HG02884 (cell line): ENCODE measurements around the gene SPPL2C.

Source experiments
- ATAC-seq: cut with Tn5 transposase; IDR thresholded peaks from one replicate; pipeline ENCODE4 v1.9.1; 2021; ENCODE audit warnings: mild to moderate bottlenecking, moderate library complexity; ENCODE audit not compliant: unreplicated experiment

Gene SPPL2C

DNA sequence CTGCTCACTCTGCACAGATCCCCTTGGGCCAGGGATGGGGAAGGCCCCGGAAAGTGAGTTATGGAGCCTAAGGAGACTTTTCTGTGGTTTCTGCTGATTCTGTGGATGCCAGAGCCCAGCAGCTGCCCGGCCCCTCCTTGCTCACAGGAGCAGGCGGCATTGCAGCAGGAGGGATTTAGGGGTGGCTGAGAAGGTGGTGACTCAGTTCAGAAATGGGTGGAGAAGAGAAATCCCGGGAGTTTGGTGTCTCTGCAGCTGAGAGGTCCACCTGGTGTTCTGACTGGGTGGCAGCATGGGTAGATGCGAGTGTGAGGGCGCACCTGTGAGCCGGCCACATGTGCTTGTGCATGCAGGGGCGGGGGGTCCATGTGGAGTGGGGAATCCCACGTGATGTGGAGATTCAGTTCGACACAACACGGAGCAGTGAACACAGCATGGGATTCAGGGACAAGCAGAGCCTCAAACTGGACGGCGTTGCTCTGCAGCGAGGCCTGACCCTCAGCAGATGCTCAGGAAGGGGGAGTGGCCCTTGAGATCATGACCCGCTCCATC lies 16.0 kb upstream of the SPPL2C start:
- no peak for ATAC-seq

DNA sequence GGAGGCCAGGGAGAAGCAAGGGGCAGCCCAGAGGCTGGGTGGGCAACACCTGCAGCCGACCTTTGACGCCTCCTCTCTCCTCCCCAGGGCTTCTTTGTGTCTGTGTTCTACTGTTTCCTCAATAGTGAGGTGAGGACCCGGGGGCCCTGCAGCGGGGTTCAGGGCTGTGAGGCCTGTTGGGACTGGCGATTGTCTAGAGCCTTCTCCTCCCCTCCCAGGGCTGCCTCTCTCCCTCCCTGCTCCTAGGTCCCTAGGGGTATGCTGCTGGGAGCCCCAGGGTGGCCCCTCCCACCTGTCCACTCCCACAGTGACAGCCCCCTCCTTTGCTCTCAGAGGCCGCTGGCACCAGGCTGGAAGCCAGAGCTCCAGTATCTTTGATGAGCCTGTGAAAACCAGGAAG lies 10.8 kb upstream of the SPPL2C start:
- ATAC-seq: no peak

DNA sequence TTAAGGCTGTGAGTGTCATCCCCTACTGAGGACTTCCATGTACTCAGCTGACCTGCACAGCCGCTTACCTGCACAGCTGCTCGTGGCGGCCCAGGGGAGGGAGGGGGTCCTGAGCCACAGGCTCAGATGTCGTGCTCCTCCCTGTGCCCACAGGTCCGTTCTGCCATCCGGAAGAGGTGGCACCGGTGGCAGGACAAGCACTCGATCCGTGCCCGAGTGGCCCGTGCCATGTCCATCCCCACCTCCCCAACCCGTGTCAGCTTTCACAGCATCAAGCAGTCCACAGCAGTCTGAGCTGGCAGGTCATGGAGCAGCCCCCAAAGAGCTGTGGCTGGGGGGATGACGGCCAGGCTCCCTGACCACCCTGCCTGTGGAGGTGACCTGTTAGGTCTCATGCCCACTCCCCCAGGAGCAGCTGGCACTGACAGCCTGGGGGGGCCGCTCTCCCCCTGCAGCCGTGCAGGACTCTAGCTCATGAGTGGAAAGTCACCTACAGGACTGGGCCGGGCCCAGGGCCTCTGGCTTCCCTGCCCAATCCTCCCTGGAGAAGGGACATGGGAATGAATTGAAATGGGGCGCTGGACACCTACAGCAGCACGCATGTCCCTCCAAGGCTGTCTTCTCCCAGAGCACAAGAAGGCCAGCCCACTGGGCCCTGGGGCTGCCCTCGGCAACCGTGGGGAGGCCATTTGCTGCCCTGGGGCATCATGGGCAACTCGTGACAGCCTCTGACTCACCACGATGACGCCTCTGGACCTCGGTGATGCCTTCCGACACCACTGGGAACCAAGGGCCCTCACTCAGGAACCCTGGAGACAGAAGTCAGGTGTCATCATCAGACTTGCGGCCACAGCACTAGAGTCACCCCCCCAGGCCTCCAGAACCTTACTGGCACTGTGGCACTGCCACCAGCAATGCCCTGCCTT lies 9.9 kb upstream of the SPPL2C start:
- no peak for ATAC-seq

DNA sequence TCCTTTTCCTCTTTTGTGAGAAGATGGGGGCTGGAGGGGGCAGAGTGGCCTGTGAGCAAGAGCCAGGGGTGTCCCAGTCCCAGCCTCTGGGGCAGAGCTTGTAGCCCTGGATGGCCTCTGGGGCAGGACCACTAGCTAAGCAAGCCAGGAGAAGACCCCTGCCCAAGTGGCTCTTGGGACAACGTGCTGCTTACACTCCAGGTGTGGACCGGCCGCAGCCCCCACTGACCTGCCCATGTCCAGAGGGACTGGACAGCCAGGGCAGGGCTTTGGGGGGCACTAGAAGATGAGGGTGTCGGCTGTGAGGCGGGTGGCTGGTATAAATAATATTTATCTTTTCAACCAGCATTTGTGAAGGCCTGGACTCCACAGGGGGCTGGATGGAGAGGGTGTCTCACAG lies 9.2 kb upstream of the SPPL2C start:
- ATAC-seq: no peak

DNA sequence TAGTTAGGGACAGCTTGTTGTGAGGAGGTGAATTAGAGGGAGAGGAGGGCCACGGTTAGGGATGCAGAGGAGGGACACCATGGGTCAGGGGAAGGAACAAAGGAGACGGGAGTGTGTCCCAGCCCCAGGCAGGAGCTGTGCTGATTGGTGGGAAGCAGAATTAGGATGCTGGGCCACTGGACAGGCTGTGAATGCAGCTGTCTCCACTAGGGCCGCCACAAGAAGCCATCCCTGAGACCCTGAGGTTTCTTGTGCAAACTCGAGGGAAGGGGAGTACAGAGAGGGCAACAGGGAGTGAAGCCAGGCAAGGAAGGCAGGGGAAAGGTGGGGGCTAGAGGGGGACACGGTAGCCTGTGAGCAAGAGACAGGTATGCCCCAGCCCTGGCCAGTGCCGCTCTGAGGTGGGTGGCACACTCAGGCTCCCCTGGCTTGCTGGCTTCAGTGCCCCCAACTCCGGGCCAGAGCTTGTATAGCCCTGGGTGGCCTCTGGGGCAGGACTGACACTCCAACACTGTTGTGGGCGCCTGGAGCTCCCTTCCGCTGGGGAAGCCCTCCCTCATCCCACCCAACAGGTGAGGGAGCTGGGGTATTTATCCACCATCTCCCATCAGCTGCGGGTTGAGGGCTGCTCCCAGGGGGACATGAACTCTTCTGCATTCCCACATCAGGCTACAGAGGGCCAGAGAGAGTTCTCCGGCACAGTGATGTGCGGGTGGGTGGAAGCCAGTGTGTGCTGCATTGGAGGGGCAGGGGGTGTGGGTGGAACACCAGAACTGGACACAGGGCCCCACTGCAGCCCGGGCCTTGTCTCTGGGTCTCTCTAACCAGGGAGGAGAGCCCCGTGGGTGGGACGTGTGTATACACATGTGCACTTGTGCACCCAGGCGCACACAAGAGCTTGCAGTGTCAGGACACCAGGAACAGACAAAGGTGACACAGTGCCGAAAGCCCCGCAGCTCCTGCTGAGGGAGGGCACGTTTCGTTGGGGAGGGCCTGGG lies 8.3 kb upstream of the SPPL2C start:
- ATAC-seq: no peak

DNA sequence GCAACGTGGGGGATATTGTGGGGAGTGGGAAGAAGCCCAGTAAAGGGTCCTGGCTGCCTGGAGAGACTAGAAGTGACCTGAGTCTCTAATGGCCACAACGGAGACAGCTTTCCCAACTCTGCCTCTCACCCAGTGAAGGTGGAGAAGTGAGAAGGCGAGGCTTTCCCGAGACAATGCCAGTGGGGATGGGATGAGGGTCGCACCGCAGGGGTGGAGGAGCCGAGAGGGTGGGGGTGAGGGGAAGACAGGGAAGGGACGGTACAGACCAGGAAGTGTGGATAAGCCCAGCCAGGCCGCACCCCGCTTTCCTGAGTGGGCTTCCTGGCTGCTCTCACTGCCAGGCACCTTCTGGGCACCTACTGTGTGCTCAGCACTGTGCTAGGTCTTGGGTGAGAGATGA lies 7.5 kb upstream of the SPPL2C start:
- no peak for ATAC-seq

DNA sequence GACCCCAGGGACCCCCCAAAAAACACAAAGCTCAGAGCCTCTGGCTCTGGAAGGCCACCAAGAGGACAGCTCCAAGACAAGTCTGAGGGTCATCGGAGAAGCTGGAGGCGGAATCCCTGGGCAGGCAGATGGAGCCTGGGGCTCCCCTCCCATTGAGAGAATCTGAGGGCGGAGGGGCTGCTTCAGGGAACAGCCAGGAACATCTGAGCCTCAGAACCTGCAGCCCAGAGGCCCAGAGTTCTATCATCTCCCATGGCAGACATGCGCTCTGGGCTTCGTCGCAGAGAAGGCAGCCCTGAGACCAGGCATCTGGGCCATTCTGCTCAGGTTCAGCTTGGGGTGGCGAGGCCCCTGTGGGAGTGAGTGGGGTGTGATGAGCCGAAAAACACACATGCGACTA lies 7.1 kb upstream of the SPPL2C start:
- ATAC-seq: no peak

DNA sequence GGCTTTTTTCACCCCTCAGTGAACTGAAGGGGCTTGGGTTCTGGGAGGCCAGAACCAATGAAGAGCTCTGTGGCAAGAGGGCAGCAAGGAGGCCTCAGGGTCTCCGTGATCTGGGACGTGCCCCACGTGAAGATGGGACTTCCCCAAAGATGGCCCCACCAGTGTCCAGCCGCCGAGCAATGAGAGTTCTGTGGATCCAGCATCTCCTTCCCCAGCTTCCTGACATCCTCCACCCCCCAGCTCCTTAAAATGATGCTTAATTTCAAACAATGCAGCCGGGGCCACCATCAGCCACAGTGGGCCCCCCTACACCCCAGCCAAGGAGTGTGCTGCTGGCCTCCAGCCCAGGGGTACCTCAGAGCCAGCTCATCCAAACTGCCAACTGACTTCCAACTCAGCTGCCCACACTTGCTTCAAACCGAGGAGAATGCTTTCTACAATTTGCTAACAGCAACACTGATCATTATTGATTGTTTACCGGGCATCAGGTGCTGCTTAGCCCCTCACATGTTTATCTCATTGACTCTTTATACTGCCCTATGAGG lies 5.9 kb upstream of the SPPL2C start:
- ATAC-seq: no peak

DNA sequence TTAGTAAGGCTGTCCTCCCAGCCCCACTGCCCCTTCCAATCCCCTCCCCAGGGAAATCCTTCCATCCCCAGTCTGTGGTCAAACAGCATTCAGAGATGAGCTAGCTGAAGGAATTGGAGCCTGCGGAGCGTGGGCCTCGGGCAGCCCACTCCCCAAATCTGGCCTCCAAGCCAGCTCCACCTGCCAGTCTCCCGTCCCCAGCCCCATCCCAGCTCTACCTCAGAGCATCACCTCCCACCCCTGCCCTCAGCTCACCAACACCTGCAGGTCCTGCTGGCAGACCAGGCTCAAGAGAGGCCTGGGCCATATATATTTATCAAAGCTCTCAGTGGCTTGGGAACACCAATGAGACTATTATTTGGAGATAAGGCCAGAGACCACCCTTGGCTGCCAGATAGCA lies 5.2 kb upstream of the SPPL2C start:
- no peak for ATAC-seq

DNA sequence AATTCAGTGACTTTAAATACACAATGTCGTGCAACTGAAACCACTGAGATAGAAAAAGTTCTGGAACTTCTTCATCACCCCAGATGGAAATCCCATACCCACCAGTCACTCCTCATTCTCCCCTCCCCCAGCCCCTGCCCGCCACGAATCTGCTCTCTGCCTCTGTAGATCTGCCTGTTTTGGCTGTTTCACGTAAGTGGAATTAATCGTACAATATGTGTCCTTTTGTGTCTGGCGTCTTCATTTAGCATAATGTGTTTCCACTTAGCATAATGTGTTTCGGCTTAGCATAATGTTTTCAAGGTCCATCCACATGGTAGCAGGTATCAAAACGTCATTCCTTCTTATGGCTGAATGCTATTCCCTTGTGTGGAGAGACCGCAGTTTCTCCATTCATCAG lies 3.5 kb upstream of the SPPL2C start:
- no peak for ATAC-seq

DNA sequence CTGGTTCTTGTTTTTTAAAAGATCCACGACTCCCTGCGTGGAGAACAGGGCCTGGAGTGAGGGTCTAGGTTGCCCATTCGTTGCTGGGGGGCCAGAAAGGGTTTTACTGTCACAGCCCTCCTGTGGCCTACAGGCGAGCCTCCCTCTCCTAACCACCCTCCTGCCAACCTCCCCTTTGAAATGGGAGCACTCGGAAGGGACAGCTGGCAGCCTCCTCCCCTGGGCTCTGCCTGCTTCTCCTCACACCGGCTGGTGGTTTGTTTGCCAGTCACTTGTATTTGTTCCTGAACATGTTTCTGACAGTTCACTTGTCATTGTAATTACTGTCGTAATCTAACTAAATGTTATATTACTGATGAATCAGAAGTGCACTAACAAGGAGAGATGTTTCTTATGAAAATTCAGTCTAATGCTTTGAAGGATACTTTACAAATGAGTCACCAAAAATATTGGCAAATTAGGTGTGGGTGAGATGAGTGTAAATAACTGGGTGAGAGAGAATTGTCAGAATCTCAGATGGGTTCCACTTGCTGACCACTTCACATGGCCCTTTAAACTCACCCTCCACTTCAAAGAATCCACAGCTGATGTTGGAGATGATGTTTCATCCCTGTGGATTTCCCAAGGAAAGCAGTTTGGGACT lies 2.7 kb upstream of the SPPL2C start:
- no peak for ATAC-seq

DNA sequence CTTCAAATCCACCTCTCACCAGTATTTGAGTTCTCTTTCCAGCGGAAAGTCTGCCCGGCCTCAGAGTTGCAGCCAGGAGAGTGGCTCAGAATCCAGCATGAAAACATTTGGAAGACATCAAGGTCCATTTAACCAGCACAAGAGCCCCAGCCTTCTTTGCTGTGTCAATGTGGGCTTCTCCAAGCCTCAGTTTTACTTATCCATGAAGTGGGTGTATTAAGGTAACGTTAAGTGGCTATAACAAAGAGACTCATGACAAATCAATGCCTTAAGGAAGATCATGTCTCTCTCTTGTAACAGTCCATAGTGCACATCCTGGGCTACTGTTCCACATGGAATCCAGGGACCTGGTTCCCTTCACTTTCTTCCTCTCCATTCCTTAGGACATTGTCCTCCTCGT lies 959 bp upstream of the SPPL2C start:
- ATAC-seq: no peak

DNA sequence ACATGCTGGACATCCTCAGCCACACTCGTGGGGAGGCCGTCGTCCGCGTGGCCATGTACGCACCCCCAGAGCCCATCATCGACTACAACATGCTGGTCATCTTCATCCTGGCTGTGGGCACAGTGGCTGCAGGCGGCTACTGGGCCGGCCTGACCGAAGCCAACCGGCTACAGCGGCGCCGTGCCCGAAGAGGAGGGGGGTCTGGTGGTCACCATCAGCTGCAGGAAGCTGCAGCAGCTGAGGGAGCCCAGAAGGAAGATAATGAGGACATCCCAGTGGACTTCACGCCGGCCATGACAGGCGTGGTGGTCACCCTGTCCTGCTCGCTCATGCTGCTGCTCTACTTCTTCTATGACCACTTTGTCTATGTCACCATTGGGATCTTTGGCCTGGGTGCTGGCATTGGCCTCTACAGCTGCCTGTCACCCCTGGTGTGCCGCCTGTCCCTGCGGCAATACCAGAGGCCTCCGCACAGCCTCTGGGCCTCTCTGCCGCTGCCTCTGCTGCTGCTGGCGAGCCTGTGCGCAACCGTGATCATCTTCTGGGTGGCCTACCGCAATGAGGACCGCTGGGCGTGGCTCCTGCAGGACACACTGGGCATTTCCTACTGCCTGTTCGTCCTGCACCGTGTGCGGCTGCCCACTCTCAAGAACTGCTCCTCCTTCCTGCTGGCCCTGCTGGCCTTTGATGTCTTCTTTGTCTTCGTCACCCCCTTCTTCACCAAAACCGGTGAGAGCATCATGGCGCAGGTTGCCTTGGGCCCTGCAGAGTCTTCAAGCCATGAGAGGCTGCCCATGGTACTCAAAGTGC lies 900 bp downstream of the SPPL2C start:
- no peak for ATAC-seq

DNA sequence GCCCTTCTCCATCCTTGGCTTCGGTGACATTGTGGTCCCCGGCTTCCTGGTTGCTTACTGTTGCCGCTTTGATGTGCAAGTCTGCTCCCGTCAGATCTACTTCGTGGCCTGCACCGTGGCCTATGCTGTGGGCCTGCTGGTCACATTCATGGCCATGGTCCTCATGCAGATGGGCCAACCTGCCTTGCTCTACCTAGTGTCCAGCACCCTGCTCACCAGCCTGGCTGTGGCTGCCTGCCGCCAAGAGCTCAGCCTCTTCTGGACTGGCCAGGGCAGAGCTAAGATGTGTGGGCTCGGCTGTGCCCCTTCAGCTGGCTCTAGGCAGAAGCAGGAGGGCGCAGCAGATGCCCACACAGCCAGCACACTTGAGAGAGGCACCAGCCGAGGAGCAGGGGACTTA lies 1.5 kb downstream of the SPPL2C start:
- ATAC-seq: no peak

DNA sequence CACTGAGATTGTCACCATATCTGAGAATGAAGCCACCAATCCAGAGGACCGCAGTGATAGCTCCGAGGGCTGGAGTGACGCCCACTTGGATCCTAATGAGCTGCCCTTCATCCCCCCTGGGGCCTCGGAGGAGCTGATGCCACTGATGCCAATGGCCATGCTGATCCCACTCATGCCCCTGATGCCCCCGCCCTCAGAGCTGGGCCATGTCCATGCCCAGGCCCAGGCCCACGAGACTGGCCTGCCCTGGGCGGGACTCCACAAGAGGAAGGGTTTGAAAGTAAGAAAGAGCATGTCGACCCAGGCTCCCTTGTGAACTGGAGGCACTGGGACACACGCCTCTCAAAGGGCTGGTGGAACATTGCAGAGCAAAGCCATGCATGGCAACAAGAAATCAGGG lies 2.0 kb downstream of the SPPL2C start:
- no peak for ATAC-seq

DNA sequence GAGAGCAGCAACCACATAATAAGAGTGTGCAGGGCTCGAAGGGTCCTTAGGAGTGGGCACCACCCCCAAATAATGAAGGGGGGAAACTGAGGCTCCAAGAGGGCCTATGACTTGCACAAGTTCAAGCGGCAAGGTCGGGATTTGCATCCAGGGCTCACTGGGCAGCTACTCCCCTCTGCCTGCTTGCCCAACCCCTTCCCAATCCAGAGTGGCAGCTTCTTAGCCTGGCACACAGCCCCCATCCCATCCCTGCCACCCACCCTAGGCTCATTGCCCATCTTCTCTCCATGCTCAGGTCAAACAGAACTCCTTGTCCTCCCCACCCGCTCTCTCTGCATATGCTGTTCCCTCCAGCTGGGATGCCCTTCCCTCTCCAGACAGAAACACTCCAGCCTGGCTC lies 2.4 kb downstream of the SPPL2C start:
- ATAC-seq: no peak

DNA sequence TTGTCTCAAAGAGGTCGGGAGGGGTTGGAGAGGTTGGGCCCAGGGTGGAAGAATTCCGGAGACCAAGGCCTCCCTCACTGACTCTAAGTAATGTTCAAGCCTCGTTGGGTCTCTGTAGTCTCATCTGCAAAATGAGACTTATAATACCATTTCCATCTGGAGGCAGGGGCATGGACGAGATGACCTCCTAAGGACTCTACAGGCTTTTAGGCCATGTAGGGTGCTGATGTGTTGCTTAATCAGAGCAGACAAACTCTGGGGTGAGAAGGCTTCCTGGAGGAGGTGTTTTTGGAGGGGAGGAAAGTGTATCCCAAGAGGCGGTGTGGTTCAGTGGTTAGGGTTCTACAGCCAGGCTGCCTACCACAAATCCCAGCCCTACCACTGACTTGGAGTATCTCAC lies 3.1 kb downstream of the SPPL2C start:
- no peak for ATAC-seq

DNA sequence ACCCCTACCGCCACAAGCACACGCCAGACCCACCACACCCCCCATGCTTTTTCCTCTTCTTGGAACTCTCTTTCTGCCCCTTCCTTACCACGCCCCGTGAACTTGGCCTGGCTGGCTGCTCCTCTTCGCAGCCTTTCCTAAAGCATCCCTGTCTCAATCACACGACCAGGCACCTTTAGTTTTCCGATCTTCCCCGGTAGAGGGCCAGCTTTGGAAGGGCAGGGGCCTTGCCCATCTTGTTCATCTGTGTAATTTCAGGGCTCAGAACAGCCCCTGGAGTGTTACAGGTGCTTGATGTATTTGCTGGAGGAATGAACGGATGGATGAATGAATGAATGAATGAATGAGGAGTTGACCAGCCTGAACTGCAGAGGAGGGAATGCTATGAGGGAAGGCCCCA lies 3.7 kb downstream of the SPPL2C start:
- no peak for ATAC-seq

DNA sequence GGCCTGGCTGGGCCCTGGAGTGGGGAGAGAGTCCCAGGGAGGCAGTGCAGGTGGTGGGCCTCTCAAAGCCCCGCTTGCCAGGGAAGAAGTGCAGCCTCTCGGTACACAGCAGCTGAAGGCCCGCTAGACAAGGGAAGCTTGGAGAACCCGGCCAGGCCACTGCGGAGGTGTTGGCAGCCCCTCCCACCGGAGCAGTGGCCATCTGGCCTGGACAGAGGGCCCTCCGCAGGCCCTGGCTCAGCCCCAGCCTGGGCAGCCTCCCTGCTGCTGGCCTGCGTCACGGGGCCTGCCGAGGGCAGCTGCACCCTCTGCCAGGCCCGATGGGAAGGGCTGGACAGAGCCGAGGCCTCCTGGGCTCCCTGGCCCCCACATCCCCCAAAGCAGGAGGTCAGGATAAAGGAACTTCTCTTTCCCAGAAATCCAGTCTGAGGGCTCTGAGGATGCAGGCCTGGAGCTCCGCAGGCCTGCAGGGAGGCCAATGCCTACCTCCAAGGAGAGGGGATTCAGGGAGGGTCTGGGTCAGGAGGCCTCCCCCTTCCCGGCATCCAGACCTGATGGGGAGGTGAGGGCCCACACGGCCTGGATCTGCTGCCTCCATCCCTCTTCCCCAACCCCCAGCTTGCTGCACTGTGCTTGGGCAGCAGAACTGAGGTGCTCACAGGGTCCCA lies 4.3 kb downstream of the SPPL2C start:
- no peak for ATAC-seq
